GM23338 (cell line): ENCODE measurements around the gene SETBP1.

ENCODE experiments used
- CREB1 ChIP-seq: fragments of 250-450 bp; sonication (Bioruptor Pico); IDR thresholded peaks from 2 replicates; pipeline ENCODE4 v1.5.0; 2020; ENCODE audit warnings: low read depth, mild to moderate bottlenecking, moderate library complexity
- POLR2AphosphoS5 ChIP-seq: IDR thresholded peaks from 2 replicates; pipeline ENCODE4 v1.6.1; 2016; ENCODE audit warnings: antibody characterized with exemption, low read depth
- STAT1 ChIP-seq: IDR thresholded peaks from one replicate; pipeline ENCODE4 v1.6.1; 2016; ENCODE audit warnings: antibody characterized with exemption; ENCODE audit not compliant: unreplicated experiment
- TF ChIP-seq, protein P1 (sequence below): IDR thresholded peaks from one replicate; pipeline ENCODE4 v1.6.1; 2018; ENCODE audit warnings: antibody characterized with exemption; ENCODE audit not compliant: unreplicated experiment

DNA sequence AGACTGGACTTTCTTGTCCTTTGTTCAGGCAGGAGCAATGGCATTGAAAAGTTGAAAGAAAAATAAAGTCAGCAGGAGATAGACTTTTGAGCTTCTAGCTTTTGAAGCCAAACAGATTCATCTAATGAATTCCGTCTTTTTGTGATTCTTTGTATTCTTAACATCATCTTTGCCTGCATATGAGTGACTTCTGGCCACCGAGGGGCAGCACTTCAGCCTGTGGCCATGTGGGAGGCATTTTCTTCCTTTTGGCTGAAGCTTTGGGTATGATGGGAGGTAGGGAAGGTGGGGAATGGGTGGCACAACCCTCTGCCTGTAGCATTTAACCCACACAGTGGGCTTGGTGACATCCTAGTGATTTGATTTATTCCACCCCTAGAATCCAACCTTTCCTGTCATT, 220.6 kb downstream of the SETBP1 start:
- TF ChIP-seq CREB1 (CRISPR knock-in tag) (no peak), STAT1 (no peak), POLR2AphosphoS5 (no peak)
- TF ChIP-seq, protein P1, sequence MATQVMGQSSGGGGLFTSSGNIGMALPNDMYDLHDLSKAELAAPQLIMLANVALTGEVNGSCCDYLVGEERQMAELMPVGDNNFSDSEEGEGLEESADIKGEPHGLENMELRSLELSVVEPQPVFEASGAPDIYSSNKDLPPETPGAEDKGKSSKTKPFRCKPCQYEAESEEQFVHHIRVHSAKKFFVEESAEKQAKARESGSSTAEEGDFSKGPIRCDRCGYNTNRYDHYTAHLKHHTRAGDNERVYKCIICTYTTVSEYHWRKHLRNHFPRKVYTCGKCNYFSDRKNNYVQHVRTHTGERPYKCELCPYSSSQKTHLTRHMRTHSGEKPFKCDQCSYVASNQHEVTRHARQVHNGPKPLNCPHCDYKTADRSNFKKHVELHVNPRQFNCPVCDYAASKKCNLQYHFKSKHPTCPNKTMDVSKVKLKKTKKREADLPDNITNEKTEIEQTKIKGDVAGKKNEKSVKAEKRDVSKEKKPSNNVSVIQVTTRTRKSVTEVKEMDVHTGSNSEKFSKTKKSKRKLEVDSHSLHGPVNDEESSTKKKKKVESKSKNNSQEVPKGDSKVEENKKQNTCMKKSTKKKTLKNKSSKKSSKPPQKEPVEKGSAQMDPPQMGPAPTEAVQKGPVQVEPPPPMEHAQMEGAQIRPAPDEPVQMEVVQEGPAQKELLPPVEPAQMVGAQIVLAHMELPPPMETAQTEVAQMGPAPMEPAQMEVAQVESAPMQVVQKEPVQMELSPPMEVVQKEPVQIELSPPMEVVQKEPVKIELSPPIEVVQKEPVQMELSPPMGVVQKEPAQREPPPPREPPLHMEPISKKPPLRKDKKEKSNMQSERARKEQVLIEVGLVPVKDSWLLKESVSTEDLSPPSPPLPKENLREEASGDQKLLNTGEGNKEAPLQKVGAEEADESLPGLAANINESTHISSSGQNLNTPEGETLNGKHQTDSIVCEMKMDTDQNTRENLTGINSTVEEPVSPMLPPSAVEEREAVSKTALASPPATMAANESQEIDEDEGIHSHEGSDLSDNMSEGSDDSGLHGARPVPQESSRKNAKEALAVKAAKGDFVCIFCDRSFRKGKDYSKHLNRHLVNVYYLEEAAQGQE = no peak
